PC-9 (cell line): ENCODE measurements around the gene LNP1. TPM values are rescaled to one million over a fixed set of nuclear protein-coding genes. Genes with fewer than 3 reads are reported as not detected.

ENCODE experiments used
- BruUV-seq: library from RNA; stranded (reverse); fragments of 400-500 nt; replicated peaks from 2 replicates; lab custom pipeline; 2021; lab: Mats Ljungman, UMichigan
- CTCF ChIA-PET: fragments of 300-600 bp; sonication (Branson Sonifier 250); formaldehyde crosslinking; loops from one replicate; lab custom pipeline; 2022; ENCODE audit warnings: antibody characterized with exemption; lab: Charles Lee
- POLR2A ChIA-PET: fragments of 300-600 bp; sonication (Branson Sonifier 250); formaldehyde crosslinking; loops from one replicate; lab custom pipeline; 2022; ENCODE audit warnings: antibody characterized with exemption; ENCODE audit not compliant: unreplicated experiment; lab: Charles Lee
- DNase-seq, 2 experiments: peaks; one replicate each; pipeline versions ENCODE4 v3.0.0 to v3.0.0-alpha.2; 2015 to 2022; ENCODE audit warnings: mixed read lengths in 1 of 2
- H2AFZ ChIP-seq: fragments of 200-600 bp; sonication (generic); 2 replicates; pipeline ENCODE4 v1.8.1; 2017; ENCODE audit warnings: antibody characterized with exemption
- H3F3A ChIP-seq: fragments of 200-600 bp; sonication (generic); 2 replicates; pipeline ENCODE4 v1.8.1; 2017; ENCODE audit warnings: antibody characterized with exemption, mild to moderate bottlenecking, low read depth; ENCODE audit not compliant: insufficient read depth
- H3K27ac ChIP-seq: fragments of 200-600 bp; sonication (generic); 2 replicates; pipeline ENCODE4 v1.6.1; 2016; ENCODE audit warnings: mixed run types
- H3K27me3 ChIP-seq: fragments of 200-600 bp; sonication (generic); 2 replicates; pipeline ENCODE4 v1.6.1; 2016; ENCODE audit warnings: low read depth, mixed run types; ENCODE audit not compliant: insufficient read depth
- H3K36me3 ChIP-seq: fragments of 200-600 bp; sonication (generic); 2 replicates; pipeline ENCODE4 v1.6.1; 2016; ENCODE audit warnings: low read depth, mixed run types
- H3K4me1 ChIP-seq: fragments of 200-600 bp; sonication (generic); replicated peaks from 2 replicates; pipeline ENCODE4 v1.6.1; 2016; ENCODE audit warnings: mixed run types; ENCODE audit not compliant: insufficient read depth
- H3K4me2 ChIP-seq: fragments of 200-600 bp; sonication (generic); 2 replicates; pipeline ENCODE4 v1.6.1; 2017; ENCODE audit warnings: mixed run types
- H3K4me3 ChIP-seq: fragments of 200-600 bp; sonication (generic); 2 replicates; pipeline ENCODE4 v1.6.1; 2016; ENCODE audit warnings: mixed run types
- H3K79me2 ChIP-seq: fragments of 200-600 bp; sonication (generic); 2 replicates; pipeline ENCODE4 v1.6.1; 2017; ENCODE audit warnings: low read depth, mixed run types
- H3K9me2 ChIP-seq: fragments of 200-600 bp; sonication (generic); 2 replicates; pipeline ENCODE4 v1.8.1; 2017; ENCODE audit warnings: mild to moderate bottlenecking; ENCODE audit not compliant: insufficient read depth
- H3K9me3 ChIP-seq: fragments of 200-600 bp; sonication (generic); 2 replicates; pipeline ENCODE4 v1.8.1; 2016; ENCODE audit warnings: low read depth; ENCODE audit not compliant: insufficient read depth
- H4K20me1 ChIP-seq: fragments of 200-600 bp; sonication (generic); 2 replicates; pipeline ENCODE4 v1.8.1; 2017; ENCODE audit not compliant: insufficient read depth
- CTCF ChIP-seq: fragments of 200-600 bp; sonication (generic); conservative IDR thresholded peaks from 2 replicates; pipeline ENCODE4 v1.6.1; 2017; ENCODE audit warnings: mixed run types, antibody characterized with exemption, mild to moderate bottlenecking, moderate library complexity
- EZH2 ChIP-seq: fragments of 200-600 bp; sonication (generic); IDR thresholded peaks from 2 replicates; pipeline ENCODE4 v1.8.0; 2017; ENCODE audit warnings: antibody characterized with exemption, low read depth
- intact Hi-C: fragments of 100-400 bp; cut with micrococcal nuclease; formaldehyde crosslinking; loops from one replicate; pipeline ENCODE4 v1.10.0; 2022; ENCODE audit not compliant: unreplicated experiment
- total RNA-seq: library from RNA; stranded (reverse); gene quantifications from 2 replicates; pipeline ENCODE4 v1.2.3, GENCODE V29; 2021

LNP1 gene
- total RNA-seq, 1 experiment from 2014 or later: 4.8 TPM

GRCh38 chr3:100489118-100489517 is 87.8 kb downstream of the LNP1 start:
- H3K79me2 ChIP-seq: no peaks in the 10 kb centered on the region
- DNase-seq: no peak
- H3K4me2 ChIP-seq: no peak overlapping the region
- no peaks in the 10 kb centered on the region for H3K27me3 ChIP-seq
- no peaks in the 10 kb centered on the region for H3K36me3 ChIP-seq
- TF ChIP-seq EZH2: no peak
- no peak for TF ChIP-seq CTCF
- CTCF ChIA-PET: no interaction called here
- peaks cover 11% of the 10 kb centered on the region for H3K4me1 ChIP-seq
- H3K9me3 ChIP-seq: no peaks in the 10 kb centered on the region; the same call in 1 of the 2 replicates
- no peak overlapping the region for H3K4me3 ChIP-seq
- no peaks in the 10 kb centered on the region for H3K9me2 ChIP-seq
- intact Hi-C loops: no loop called here
- BruUV-seq: no TSS peak
- H2AFZ ChIP-seq: no peak overlapping the region
- H3F3A ChIP-seq: no peaks in the 10 kb centered on the region; the same call in 1 of the 2 replicates
- no peaks in the 10 kb centered on the region for H4K20me1 ChIP-seq
- POLR2A ChIA-PET: interaction anchor here (0.5 kb wide), 1 partner anchor 100 kb away, joined by 5 read pairs; no protein-coding TSS in a partner anchor
- no peak overlapping the region for H3K27ac ChIP-seq

GRCh38 chr3:100492059-100493006 is 91.0 kb downstream of the LNP1 start, which contains the start of gene TMEM45A:
Gene TMEM45A (plus strand): TSS chr3:100492619. CDS start chr3:100555212, 62,593 bp downstream.
- no peaks in the 10 kb centered on the region for H3K9me2 ChIP-seq
- no peaks in the 10 kb centered on the region for H3K79me2 ChIP-seq
- POLR2A ChIA-PET: interaction anchor here (0.5 to 0.7 kb wide), 16 partner anchors 27 to 1230 kb away, joined by 3 to 14 read pairs (median 4); partner anchors contain the start of gene TRMT10C
- H3K4me1 ChIP-seq: peaks cover 28% of the 10 kb centered on the region
- H3K27me3 ChIP-seq: no peaks in the 10 kb centered on the region
- peak within 1 kb of the TSS; percentile 79 for H3K4me3 ChIP-seq
- peak within 1 kb of the TSS; percentile 99 for H3K4me2 ChIP-seq
- peak; percentile 89 to 100 for DNase-seq
- CTCF ChIA-PET: interaction anchor here (0.6 to 0.7 kb wide), 3 partner anchors 30 to 1081 kb away, joined by 3 to 12 read pairs (median 4); no protein-coding TSS in a partner anchor
- H4K20me1 ChIP-seq: no peaks in the 10 kb centered on the region
- no peak for TF ChIP-seq CTCF
- no peak for TF ChIP-seq EZH2
- no peaks in the 10 kb centered on the region; the same call in 1 of the 2 replicates for H3K9me3 ChIP-seq
- H2AFZ ChIP-seq: peak within 1 kb of the TSS; percentile 99
- no TSS peak for BruUV-seq
- intact Hi-C loops: loop anchor here (1.0 to 10.0 kb wide), 3 partner anchors 44 to 1192 kb away; partner anchors contain the start of gene RPL24
- H3K36me3 ChIP-seq: no peaks in the 10 kb centered on the region
- peaks cover 18% of the 10 kb centered on the region for H3F3A ChIP-seq
- 0 out of 2 replicates have a peak within 1 kb of the TSS, but pooled peaks have one; percentile 7 for H3K27ac ChIP-seq

GRCh38 chr3:100496711-100497261 is 95.4 kb downstream of the LNP1 start:
- no TSS peak for BruUV-seq
- CTCF ChIA-PET: interaction anchor here (0.9 kb wide), 1 partner anchor 34 kb away, joined by 3 read pairs; no protein-coding TSS in a partner anchor
- H3K4me2 ChIP-seq: peak overlapping the region; percentile 16
- peak overlapping the region; percentile 80 for H3K27ac ChIP-seq
- DNase-seq: peak; percentile 39 to 93
- H3K79me2 ChIP-seq: no peaks in the 10 kb centered on the region
- POLR2A ChIA-PET: no interaction called here
- H4K20me1 ChIP-seq: no peaks in the 10 kb centered on the region
- H2AFZ ChIP-seq: 0 out of 2 replicates have a peak overlapping the region, but pooled peaks have one; percentile 8
- H3K27me3 ChIP-seq: no peaks in the 10 kb centered on the region
- peaks cover 41% of the 10 kb centered on the region for H3K4me1 ChIP-seq
- H3K4me3 ChIP-seq: no peak overlapping the region
- intact Hi-C loops: loop anchor here (1.0 to 10.0 kb wide), 4 partner anchors 30 to 1188 kb away; partner anchors contain the start of gene RPL24
- H3F3A ChIP-seq: peaks cover 23% of the 10 kb centered on the region
- TF ChIP-seq EZH2 (no peak), CTCF (no peak)
- 0 out of 2 replicates have a peak, but pooled peaks cover 5% of the 10 kb centered on the region for H3K9me3 ChIP-seq
- H3K36me3 ChIP-seq: no peaks in the 10 kb centered on the region
- H3K9me2 ChIP-seq: no peaks in the 10 kb centered on the region; the same call in 1 of the 2 replicates
